ENCODE data around the gene NDUFC2.
"Not testable (repeated sequence)": the region's sequence is repeated elsewhere in the genome, so short reads cannot be mapped to it uniquely, and the experiment has no call there.

NDUFC2 gene

DNA sequence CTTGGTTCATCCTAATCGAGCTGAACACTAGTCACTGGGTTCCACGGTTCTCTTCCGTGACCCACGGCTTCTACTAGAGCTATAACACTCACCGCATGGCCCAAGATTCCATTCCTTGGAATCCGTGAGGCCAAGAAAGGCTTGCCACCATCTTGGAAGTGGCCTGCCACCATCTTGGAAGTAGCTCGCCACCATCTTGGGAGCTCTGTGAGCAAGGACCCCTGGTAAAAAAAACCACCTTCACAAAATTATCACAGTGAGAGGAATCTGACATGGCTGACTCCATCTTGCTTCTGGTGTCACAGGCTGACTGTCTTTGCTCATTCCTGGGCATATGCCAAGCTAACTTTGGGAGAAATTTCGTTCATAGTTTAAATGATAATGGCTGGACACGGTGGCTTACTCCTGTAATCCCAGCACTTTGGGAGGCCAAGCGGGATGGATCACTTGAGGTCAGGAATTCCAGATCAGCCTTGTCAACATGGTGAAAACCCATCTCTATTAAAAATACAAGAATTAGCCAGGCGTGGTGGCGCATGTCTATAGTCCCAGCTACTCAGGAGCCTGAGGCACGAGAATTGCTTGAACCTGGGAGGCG is 37.7 kb downstream of the NDUFC2 start:
- no peak for DNase-seq (ENCODE audit: low read depth)

GRCh38 chr11:78041380-78041719 is 38.3 kb downstream of the NDUFC2 start:
- DNase-seq (ENCODE audit: low read depth); H3K4me3 ChIP-seq (ENCODE audit: control insufficient read depth, low read depth, low read length): not testable (repeated sequence)

More for the DNA sequence above, 37.7 kb downstream of the NDUFC2 start:
- no peak for TF ChIP-seq CTCF (IDR thresholded peaks at IDR 0.05; ENCODE audit: control insufficient read depth, insufficient read depth, low read depth, low read length, missing control alignments)
- no peak overlapping the region for H3K4me3 ChIP-seq (ENCODE audit: control insufficient read depth, low read depth, low read length)

- no peak for TF ChIP-seq CTCF (IDR thresholded peaks at IDR 0.05; ENCODE audit: control insufficient read depth, insufficient read depth, low read depth, low read length, missing control alignments)
- no peak overlapping the region for H3K4me3 ChIP-seq (ENCODE audit: control insufficient read depth, low read depth, low read length)
- no peak for DNase-seq (ENCODE audit: low read depth)
These were observed 38.8 kb downstream of the NDUFC2 start for GRCh38 chr11:78040691-78041379.

DNA sequence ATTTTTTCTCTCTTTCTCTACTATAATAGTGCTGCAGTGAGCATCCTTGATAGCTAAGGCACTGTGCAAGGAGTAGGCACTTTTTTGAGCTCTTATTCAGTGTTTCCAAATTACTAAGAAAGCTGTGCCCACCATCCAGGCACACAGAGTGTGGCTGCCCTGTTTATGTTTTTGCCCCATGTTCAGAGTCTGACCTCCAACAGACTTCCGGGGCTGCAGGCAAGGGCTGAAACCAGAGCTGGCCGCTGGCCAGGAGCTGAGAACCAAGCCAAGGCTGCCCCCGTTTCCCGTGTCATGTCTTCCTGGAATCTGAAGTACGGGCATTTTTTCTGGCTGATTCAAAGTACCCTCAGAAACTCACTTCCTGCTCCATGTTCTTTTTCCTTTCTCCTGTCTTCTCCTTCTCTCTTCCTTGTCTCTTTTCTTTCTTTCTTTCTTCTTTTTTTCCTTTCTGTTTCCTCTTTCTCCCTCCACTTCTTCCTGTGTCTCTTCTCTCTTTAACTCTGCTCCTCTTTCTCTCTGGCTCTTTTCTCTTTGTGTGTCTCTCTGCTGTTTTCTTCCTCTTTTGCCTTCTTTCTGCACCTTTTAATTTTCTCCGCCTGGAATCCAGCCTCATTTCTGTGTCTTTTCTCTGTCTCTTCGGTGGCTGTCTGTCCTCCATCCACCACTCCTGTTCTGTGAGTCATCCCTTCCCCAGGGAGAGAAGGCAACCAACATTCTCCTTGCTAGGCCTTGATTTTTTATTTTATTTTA is 39.6 kb downstream of the NDUFC2 start:
- peak; percentile 46 for DNase-seq (ENCODE audit: low read depth)
- TF ChIP-seq CTCF (IDR thresholded peaks at IDR 0.05; ENCODE audit: control insufficient read depth, insufficient read depth, low read depth, low read length, missing control alignments), result no peak
- no peak overlapping the region for H3K4me3 ChIP-seq (ENCODE audit: control insufficient read depth, low read depth, low read length)

GRCh38 chr11:78039391-78039918 is 40.2 kb downstream of the NDUFC2 start:
- H3K4me3 ChIP-seq (ENCODE audit: control insufficient read depth, low read depth, low read length), result no peak overlapping the region
- no peak for DNase-seq (ENCODE audit: low read depth)
- TF ChIP-seq CTCF (IDR thresholded peaks at IDR 0.05; ENCODE audit: control insufficient read depth, insufficient read depth, low read depth, low read length, missing control alignments), result no peak

DNA sequence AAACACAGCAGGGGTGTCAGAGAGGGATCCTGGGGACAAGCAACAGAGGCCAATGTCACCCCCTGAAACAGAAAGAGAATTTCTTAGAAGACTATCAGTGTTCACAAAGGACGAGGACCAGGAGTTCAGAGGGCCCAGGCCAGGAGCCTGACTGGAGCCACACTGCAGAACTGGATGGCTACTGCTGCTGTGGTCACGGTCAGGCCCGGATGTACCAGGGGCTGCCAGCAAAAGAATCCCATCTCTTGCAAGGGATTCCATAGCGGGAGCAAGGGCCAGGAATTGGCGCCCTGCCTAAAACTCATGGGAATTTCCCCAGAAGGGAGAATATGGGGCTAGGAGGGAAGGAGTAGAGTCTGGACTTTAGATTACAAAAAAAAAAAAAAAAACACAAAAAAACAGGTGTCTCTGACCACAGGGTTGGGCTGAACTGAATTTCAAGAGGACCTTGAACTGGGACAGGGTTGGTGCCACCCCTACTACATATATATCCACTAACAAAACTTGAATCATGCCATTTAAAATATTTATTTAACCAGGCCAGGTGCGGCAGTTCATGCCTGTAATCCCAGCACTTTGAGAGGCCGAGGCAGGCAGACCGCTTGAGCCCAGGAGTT is 40.9 kb downstream of the NDUFC2 start:
- DNase-seq (ENCODE audit: low read depth), result no peak
- no peak for TF ChIP-seq CTCF (IDR thresholded peaks at IDR 0.05; ENCODE audit: control insufficient read depth, insufficient read depth, low read depth, low read length, missing control alignments)
- no peak overlapping the region for H3K4me3 ChIP-seq (ENCODE audit: control insufficient read depth, low read depth, low read length)

Measured in AG09309 (cell line).